Thymus (tissue), 11 donors: ENCODE measurements around the gene MLXIP. TPM values are rescaled to one million over a fixed set of nuclear protein-coding genes. Genes with fewer than 3 reads are reported as not detected.

Source experiments
- DNase-seq, 9 donors: peaks; one replicate each; pipeline ENCODE4 v3.0.0-alpha.2; 2013; ENCODE audit warnings: low spot score in 9 of 9, low read depth in 6 of 9, missing footprints in 1 of 9
- H3K27ac ChIP-seq, 2 donors: one replicate each; pipeline ENCODE4 v1.5.1; 2013; ENCODE audit warnings: control low read depth in 1 of 2, low read depth in 1 of 2, low read length in 1 of 2, mild to moderate bottlenecking in 1 of 2, moderate library complexity in 1 of 2
- H3K27me3 ChIP-seq, 2 donors: one replicate each; pipeline ENCODE4 v1.5.1; 2013; ENCODE audit warnings: low read length in 1 of 2; ENCODE audit not compliant: control insufficient read depth in 2 of 2, insufficient read depth in 1 of 2
- H3K36me3 ChIP-seq, 2 donors: one replicate each; pipeline ENCODE4 v1.5.1; 2013; ENCODE audit warnings: low read length in 1 of 2, mild to moderate bottlenecking in 1 of 2, moderate library complexity in 1 of 2; ENCODE audit not compliant: control insufficient read depth in 2 of 2, insufficient read depth in 2 of 2
- H3K4me1 ChIP-seq, 2 donors: one replicate each; pipeline ENCODE4 v1.5.1; 2013; ENCODE audit warnings: low read length in 2 of 2; ENCODE audit not compliant: control insufficient read depth in 2 of 2, insufficient read depth in 2 of 2
- H3K4me3 ChIP-seq, 2 donors: one replicate each; pipeline ENCODE4 v1.5.1; 2013; ENCODE audit warnings: low read length in 2 of 2, control low read depth in 1 of 2, mild to moderate bottlenecking in 1 of 2
- H3K9me3 ChIP-seq, 2 donors: one replicate each; pipeline ENCODE4 v1.5.1; 2013; ENCODE audit warnings: low read length in 1 of 2, mild to moderate bottlenecking in 1 of 2; ENCODE audit not compliant: control insufficient read depth in 2 of 2, insufficient read depth in 1 of 2
- WGBS: extraction: QIAGEN DNeasy Blood & Tissue Kit; methylation state at CpG from one replicate; pipeline ENCODE4 v1.1.7; 2013; 5-methylcytosine and 5-hydroxymethylcytosine counted together
- polyA plus RNA-seq: library from polyadenylated mRNA; stranded (reverse); fragments of 200-250 nt; gene quantifications from one replicate; pipeline ENCODE4 v1.2.3, GENCODE V29; 2013
- total RNA-seq: library from RNA; stranded (reverse); fragments of 120-200 nt; gene quantifications from one replicate; pipeline ENCODE4 v1.2.4, GENCODE V29; 2013
- donor health status: healthy.

Gene MLXIP
- total and polyA plus RNA-seq, 2 donors, result 10.1 to 31.9 TPM

DNA sequence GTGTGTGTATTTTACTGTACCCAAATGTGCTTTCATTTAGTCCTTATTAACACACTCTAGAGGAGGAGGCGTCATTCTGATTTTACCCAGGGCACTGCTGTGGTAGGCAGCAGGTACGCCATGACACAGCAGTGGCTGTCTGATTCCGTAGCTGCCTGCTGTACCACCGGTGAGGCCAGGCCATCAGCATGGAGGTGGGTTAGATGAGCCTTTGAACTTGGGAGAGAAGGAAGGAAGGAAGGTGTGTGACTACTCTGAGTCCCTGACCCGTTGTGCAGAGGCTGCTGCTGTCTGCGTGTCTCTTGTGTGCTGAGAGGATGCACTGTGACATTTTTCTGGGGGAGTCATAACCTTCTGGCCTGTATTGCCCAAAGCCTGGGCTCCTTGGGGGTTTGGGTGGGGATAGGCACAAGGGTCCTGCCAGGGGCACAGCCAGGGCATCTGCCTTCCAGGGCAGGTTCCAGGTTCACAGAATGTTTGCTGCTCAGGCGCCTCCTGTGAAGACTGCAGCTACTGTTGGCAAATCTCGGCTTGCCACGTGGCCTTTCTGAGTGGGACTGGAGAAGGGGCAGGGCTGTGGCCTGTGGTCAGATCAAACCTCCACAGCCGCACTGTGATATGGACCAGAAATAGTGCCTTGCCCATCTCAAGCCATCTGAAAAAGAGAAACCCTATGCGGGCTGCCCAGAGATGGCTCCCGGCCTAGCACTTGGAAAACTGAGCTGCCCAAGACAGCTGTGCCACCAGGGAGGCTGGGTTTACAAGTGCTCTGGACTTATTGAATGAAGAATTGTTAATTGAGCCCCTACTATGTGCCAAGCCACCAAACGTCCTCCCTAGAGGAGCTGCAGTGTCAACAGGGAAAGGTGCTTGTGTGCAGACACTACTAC is 47.1 kb downstream of the MLXIP start:
- no peak overlapping the region for H3K4me3 ChIP-seq
- H3K36me3 ChIP-seq, result peaks cover 37% of the 10 kb centered on the region in 2 donors
- 85% methylated on average over 13 of the region's 13 CpGs for WGBS
- peaks cover 6 to 20% of the 10 kb centered on the region in 2 donors for H3K4me1 ChIP-seq
- H3K9me3 ChIP-seq, result no peaks in the 10 kb centered on the region
- H3K27me3 ChIP-seq, result no peaks in the 10 kb centered on the region
- H3K27ac ChIP-seq, result no peak overlapping the region
- DNase-seq, result no peak

DNA sequence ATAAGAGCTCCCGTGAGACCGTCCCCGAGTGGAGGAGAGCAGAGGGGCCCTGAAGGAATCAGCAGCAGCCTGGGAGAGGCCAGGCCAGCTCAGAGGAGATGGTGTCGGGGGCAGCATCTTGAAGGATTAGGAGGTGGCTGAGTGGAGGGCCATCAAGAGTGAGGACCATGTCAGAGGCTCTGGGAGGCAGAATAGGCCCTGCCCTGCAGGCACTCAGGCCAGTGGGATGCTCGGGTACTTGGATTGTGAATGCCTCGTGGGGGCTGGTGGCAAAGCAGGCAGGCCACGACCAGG is 47.7 kb downstream of the MLXIP start:
- no peak overlapping the region for H3K4me3 ChIP-seq
- H3K36me3 ChIP-seq, result peaks cover 40 to 42% of the 10 kb centered on the region in 2 donors
- no peaks in the 10 kb centered on the region for H3K9me3 ChIP-seq
- no peak overlapping the region for H3K27ac ChIP-seq
- 82% methylated on average over 7 of the region's 7 CpGs for WGBS
- no peaks in the 10 kb centered on the region for H3K27me3 ChIP-seq
- no peak for DNase-seq
- H3K4me1 ChIP-seq, result peaks cover 6 to 20% of the 10 kb centered on the region in 2 donors

- Histone ChIP-seq H3K36me3 (peaks cover 41 to 47% of the 10 kb centered on the region in 2 donors), H3K4me1 (peaks cover 6 to 13% of the 10 kb centered on the region in 2 donors), H3K27me3 (no peaks in the 10 kb centered on the region), H3K4me3 (no peak overlapping the region), H3K9me3 (no peaks in the 10 kb centered on the region), H3K27ac (no peak overlapping the region)
- no peak for DNase-seq
- 92% methylated on average over 15 of the region's 15 CpGs for WGBS
Measured at GRCh38 chr12:122126713-122127597, 48.4 kb downstream of the MLXIP start.

DNA sequence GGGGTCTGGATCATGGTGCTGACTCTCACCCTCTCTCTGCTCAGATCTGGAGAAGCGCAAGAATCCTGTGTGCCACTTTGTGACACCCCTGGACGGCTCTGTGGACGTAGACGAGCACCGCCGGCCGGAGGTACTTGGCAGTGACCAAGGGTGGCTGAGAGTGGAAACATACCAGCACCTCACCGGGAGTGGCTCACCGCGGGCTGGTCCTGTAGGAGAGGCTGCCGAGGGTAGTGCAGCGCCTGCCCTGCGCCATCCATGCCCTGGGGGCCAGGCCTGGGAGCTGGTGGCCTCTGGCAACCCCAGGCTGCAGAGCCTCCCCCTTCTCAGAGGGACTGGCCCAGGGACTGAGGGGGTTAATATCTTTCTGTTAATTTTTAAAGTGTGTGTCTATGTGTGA is 49.3 kb downstream of the MLXIP start:
- Histone ChIP-seq H3K27ac (no peak overlapping the region), H3K4me1 (peaks cover 6 to 8% of the 10 kb centered on the region in 2 donors), H3K27me3 (no peaks in the 10 kb centered on the region), H3K4me3 (no peak overlapping the region), H3K9me3 (no peaks in the 10 kb centered on the region), H3K36me3 (peaks cover 50 to 56% of the 10 kb centered on the region in 2 donors)
- DNase-seq, result no peak
- 97% methylated on average over 12 of the region's 13 CpGs for WGBS

DNA sequence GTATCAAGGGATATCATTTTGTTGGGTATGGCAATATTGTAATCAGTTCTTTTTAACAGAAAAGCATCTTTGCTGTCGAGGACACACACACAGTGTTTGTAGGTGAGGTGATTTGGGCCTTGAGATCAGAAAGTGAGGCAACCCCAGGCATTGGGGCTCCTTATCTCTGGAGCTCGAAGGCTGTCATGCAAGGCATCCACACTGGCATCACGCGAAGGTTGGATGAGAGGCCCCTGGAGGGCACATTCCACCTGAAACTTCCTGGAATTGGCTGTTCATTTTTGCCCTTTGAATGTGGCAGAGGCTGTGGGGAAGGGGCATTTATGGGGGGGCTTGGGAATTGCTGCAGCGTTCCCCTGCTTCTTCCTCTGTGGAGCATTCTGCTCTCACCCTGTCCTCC is 49.9 kb downstream of the MLXIP start:
- Histone ChIP-seq H3K27ac (no peak overlapping the region), H3K9me3 (no peaks in the 10 kb centered on the region), H3K27me3 (no peaks in the 10 kb centered on the region), H3K4me1 (peaks cover 0 to 2% of the 10 kb centered on the region in 2 donors), H3K36me3 (peaks cover 56 to 62% of the 10 kb centered on the region in 2 donors), H3K4me3 (no peak overlapping the region)
- 96% methylated on average over 5 of the region's 5 CpGs for WGBS
- no peak for DNase-seq

- DNase-seq, result no peak
- Histone ChIP-seq H3K9me3 (no peaks in the 10 kb centered on the region), H3K27me3 (no peaks in the 10 kb centered on the region), H3K4me1 (no peaks in the 10 kb centered on the region), H3K4me3 (no peak overlapping the region), H3K27ac (no peak overlapping the region), H3K36me3 (peaks cover 62 to 68% of the 10 kb centered on the region in 2 donors)
- WGBS, result 97% methylated on average over 13 of the region's 13 CpGs
Measured at GRCh38 chr12:122129131-122129530, 50.6 kb downstream of the MLXIP start.

- H3K27ac ChIP-seq, result no peak overlapping the region
- no peaks in the 10 kb centered on the region for H3K4me1 ChIP-seq
- no peaks in the 10 kb centered on the region for H3K9me3 ChIP-seq
- DNase-seq, result no peak
- H3K4me3 ChIP-seq, result no peak overlapping the region
- peaks cover 65 to 73% of the 10 kb centered on the region in 2 donors for H3K36me3 ChIP-seq
- no peaks in the 10 kb centered on the region for H3K27me3 ChIP-seq
- WGBS, result 96% methylated on average over 17 of the region's 17 CpGs
Measured at GRCh38 chr12:122130150-122130549, 51.6 kb downstream of the MLXIP start.

DNA sequence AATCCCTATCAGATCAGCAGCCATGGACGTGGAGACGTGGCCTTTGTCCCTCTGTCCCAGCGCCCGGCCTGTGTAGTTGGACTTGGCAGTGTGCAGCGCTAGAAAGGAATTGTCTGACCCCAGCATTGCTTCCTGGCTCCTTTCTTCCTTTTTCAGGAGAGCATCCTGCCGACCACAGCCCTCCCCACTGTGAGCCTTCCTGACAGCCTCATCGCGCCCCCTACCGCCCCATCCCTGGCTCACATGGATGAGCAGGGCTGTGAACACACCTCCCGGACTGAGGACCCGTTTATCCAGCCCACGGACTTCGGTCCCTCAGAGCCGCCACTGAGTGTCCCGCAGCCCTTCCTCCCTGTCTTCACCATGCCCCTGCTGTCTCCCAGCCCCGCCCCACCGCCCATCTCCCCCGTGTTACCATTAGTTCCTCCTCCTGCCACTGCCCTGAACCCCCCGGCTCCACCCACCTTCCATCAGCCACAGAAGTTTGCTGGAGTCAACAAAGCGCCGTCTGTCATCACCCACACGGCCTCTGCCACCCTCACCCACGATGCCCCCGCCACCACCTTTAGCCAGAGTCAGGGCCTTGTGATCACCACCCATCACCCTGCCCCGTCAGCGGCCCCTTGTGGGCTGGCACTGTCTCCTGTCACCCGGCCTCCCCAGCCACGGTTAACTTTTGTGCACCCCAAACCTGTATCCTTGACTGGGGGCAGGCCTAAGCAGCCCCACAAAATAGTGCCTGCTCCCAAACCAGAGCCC is 54.8 kb downstream of the MLXIP start:
- Histone ChIP-seq H3K4me1 (no peaks in the 10 kb centered on the region), H3K27me3 (no peaks in the 10 kb centered on the region), H3K36me3 (peaks cover 75 to 86% of the 10 kb centered on the region in 2 donors), H3K9me3 (no peaks in the 10 kb centered on the region), H3K4me3 (no peak overlapping the region), H3K27ac (no peak overlapping the region)
- no peak for DNase-seq
- 96% methylated on average over 28 of the region's 28 CpGs for WGBS
